Psoas muscle (tissue), 8 donors: ENCODE measurements around the gene RANBP10. TPM values are rescaled to one million over a fixed set of nuclear protein-coding genes. Genes with fewer than 3 reads are reported as not detected.

Experiments used
- ATAC-seq, 4 donors: fragments of 200-7000 bp; cut with Tn5 transposase; one replicate each; pipeline ENCODE4 v1.9.1; 2020; ENCODE audit warnings: moderate library complexity in 3 of 4, mild to moderate bottlenecking in 2 of 4
- DNase-seq, 2 donors: peaks; one replicate each; pipeline ENCODE4 v3.0.0-alpha.2; 2020
- H3K27ac ChIP-seq: fragments of 200-600 bp; one replicate; pipeline ENCODE4 v1.8.0; 2022
- H3K27me3 ChIP-seq, 3 donors: fragments of 200-600 bp in 1 of 3; one replicate each; pipeline versions ENCODE4 v1.6.1 to v1.8.0; 2013 to 2022; ENCODE audit warnings: low read length in 2 of 3, mild to moderate bottlenecking in 2 of 3, moderate library complexity in 1 of 3; ENCODE audit not compliant: insufficient read depth in 3 of 3
- H3K36me3 ChIP-seq, 2 donors: fragments of 200-600 bp in 1 of 2; one replicate each; pipeline versions ENCODE4 v1.6.1 to v1.8.0; 2013 to 2022; ENCODE audit warnings: low read depth in 1 of 2, mild to moderate bottlenecking in 1 of 2, moderate library complexity in 1 of 2; ENCODE audit not compliant: insufficient read depth in 1 of 2
- H3K4me1 ChIP-seq: fragments of 200-600 bp; one replicate; pipeline ENCODE4 v1.8.0; 2022
- H3K4me3 ChIP-seq: fragments of 200-600 bp; one replicate; pipeline ENCODE4 v1.8.0; 2022; ENCODE audit warnings: mild to moderate bottlenecking
- H3K9me3 ChIP-seq: fragments of 200-600 bp; one replicate; pipeline ENCODE4 v1.8.0; 2022
- WGBS, 3 donors: extraction: QIAGEN DNeasy Blood & Tissue Kit; methylation state at CpG; one replicate each; pipeline versions ENCODE4 v1.1.6 to v1.1.7; 2013; 5-methylcytosine and 5-hydroxymethylcytosine counted together
- intact Hi-C, 2 donors: fragments of 100-400 bp; cut with DNase I; formaldehyde crosslinking; loops; one replicate each; pipeline versions ENCODE4 v1.11.0 to v1.14.2; 2022
- polyA plus RNA-seq, 3 donors: library from polyadenylated mRNA; stranded (reverse); fragments of 200-250 nt; gene quantifications; one replicate each; pipeline ENCODE4 v1.2.3, GENCODE V29; 2013
- total RNA-seq, 4 donors: library from RNA; stranded (reverse); fragmentation: NEBNext Ultra II Directional in 2 of 4; extraction: Animal tissue kit (Norgen Biotek cat#: 25700) in 2 of 4; gene quantifications; one replicate each; pipeline versions ENCODE4 v1.2.1 to v1.2.4, GENCODE V29; 2021 to 2023
- TF ChIP-seq, protein P1 (sequence below): fragments of 200-600 bp; IDR thresholded peaks from one replicate; pipeline ENCODE4 v1.8.0; 2022; ENCODE audit warnings: antibody characterized with exemption
- donor health status: healthy with polysubstance abuse.
- donor health status: DM: no; HTN: no; CAD: no; lungs with moderate emphysema.
- donor health status: Bipolar disorder and iron deficiency.
- donor health status: healthy.
- donor health status: DM: yes; HTN: yes; CAD: no.
- donor health status: DM: no; HTN: no; CAD: no.
- donor health status: DM: no; HTN: no; CAD: no.
- donor health status: DM: yes; HTN: yes; CAD: no.

Gene RANBP10
- total and polyA plus RNA-seq, 7 donors = 9.1 to 27.9 (median 17.6) TPM

DNA sequence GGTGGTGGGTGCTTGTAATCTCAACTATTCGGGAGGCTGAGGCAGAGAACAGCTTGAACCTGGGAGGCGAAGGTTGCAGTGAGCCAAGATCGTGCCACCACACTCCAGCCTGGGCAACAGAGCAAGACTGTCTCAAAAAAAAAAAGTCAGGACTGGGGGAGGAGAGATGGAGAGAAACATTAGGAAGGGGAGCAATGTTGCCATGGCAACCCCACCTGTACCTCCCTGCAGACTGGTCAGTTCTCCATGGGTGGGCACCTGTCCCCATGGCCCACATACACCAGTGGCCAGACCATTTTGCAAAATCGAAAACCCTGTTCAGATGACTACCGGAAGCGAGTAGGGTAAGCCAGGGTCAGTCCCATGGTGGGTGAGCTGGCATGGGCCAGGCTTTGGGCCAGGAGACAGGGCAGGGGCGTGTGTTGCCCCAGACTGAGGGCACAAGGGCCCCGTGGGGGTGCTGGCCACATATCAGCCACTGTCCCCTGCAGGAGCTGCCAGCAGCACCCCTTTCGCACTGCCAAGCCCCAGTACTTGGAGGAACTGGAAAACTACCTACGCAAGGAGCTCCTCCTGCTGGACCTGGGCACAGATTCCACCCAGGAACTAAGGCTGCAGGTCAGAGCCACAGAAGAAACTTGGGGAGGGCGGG, 14.4 kb upstream of the RANBP10 start:
- Histone ChIP-seq H3K4me3 (no peak overlapping the region), H3K27ac (no peak overlapping the region), H3K4me1 (peaks cover 3% of the 10 kb centered on the region), H3K27me3 (no peaks in the 10 kb centered on the region), H3K9me3 (no peaks in the 10 kb centered on the region), H3K36me3 (no peaks in the 10 kb centered on the region)
- WGBS, 3 donors = 90 to 95% (median 93%) methylated on average over 11 of the region's 11 CpGs
- ATAC-seq = no peak
- DNase-seq = no peak
- intact Hi-C loops = no loop called here
- TF ChIP-seq, protein P1, sequence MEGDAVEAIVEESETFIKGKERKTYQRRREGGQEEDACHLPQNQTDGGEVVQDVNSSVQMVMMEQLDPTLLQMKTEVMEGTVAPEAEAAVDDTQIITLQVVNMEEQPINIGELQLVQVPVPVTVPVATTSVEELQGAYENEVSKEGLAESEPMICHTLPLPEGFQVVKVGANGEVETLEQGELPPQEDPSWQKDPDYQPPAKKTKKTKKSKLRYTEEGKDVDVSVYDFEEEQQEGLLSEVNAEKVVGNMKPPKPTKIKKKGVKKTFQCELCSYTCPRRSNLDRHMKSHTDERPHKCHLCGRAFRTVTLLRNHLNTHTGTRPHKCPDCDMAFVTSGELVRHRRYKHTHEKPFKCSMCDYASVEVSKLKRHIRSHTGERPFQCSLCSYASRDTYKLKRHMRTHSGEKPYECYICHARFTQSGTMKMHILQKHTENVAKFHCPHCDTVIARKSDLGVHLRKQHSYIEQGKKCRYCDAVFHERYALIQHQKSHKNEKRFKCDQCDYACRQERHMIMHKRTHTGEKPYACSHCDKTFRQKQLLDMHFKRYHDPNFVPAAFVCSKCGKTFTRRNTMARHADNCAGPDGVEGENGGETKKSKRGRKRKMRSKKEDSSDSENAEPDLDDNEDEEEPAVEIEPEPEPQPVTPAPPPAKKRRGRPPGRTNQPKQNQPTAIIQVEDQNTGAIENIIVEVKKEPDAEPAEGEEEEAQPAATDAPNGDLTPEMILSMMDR = no peak

DNA sequence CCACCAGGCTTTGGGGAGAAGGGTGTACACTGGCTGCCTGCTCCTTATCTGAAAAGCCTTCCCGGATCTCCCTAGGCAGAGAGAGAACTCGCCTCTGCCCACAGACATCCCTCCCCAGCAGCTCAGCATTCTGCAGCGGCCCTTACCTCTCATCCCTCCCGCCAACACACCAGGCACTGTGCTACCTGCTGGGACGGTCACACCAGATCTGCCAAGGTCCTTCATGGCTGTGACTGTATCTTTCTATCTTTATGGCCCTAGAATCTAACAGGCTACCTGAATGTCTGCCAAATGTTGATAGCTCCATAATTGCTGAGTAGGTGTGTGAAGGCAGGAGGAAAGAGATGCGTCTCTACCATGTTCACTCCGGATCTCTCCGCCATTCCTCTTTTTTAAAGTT, 8.2 kb upstream of the RANBP10 start:
- ATAC-seq = no peak
- Histone ChIP-seq H3K36me3 (no peaks in the 10 kb centered on the region), H3K9me3 (no peaks in the 10 kb centered on the region), H3K27me3 (no peaks in the 10 kb centered on the region), H3K27ac (no peak overlapping the region), H3K4me1 (peaks cover 3% of the 10 kb centered on the region), H3K4me3 (no peak overlapping the region)
- TF ChIP-seq, protein P1 = no peak
- intact Hi-C loops = loop anchor here in 1 of 2 donors (10.0 kb wide), 1 partner anchor 290 kb away; the partner anchor contains the start of gene RIPOR1
- DNase-seq = no peak
- whole genome bisulfite sequencing, 3 donors = 91% methylated on average over 8 of the region's 8 CpGs

DNA sequence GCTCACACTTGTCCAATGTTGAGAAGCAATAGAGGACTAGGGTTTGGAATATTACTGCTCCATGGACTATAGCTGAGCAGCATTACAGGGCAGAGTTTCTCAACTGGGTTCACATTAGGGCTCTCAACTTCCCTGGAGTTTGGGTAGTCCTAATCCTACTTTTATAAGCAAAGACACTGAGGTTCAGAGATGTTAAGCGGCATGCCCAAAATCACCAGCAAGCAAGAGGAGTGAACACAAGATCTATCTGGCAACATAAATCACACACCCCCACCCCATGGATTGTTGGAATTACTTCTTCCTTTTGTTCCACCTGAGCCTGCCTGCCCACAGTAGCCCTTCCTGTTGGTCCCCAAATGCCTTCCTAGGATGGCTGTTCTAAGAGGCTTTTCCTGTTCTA, 5.5 kb upstream of the RANBP10 start:
- no peak for DNase-seq
- Histone ChIP-seq H3K4me1 (peaks cover 9% of the 10 kb centered on the region), H3K27me3 (no peaks in the 10 kb centered on the region), H3K4me3 (no peak overlapping the region), H3K9me3 (no peaks in the 10 kb centered on the region), H3K27ac (no peak overlapping the region), H3K36me3 (no peaks in the 10 kb centered on the region)
- TF ChIP-seq, protein P1 = no peak
- WGBS, 3 donors = 88 to 100% (median 94%) methylated on average over 1 of the region's 1 CpG
- ATAC-seq = no peak
- intact Hi-C loops = loop anchor here in 1 of 2 donors (10.0 kb wide), 1 partner anchor 287 kb away; the partner anchor contains the start of gene RIPOR1

DNA sequence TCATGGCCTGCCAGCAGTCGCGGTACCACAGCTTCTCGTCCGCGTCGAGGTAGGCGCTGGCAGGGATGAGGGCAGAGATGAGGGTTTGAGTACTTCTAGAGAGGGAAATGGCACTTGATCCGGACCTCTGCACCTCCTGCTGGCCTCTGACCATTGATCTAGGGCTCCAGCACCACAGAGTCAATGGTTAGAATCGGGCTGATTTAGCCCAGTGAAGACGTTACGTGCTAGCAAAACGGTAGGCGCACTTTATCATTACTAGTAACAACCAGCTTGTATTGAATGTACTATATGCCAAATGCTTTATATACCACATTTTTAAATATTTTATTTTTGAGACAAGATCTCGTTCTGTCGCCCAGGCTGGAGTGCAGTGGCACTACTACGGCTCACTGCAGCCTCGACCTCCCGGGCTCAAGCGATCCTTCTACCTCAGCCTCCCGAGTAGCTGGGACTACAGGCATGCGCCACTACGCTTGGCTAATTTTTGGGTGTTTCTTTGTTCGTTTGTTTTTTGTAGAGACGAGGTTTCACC, 855 bp upstream of the RANBP10 start:
- no peak for DNase-seq
- 28 to 34% (median 29%) methylated on average over 24 of the region's 24 CpGs for WGBS, 3 donors
- no peak for ATAC-seq
- Histone ChIP-seq H3K9me3 (no peaks in the 10 kb centered on the region), H3K4me3 (peak overlapping the region; percentile 88), H3K4me1 (peaks cover 22% of the 10 kb centered on the region), H3K27me3 (no peaks in the 10 kb centered on the region), H3K27ac (peak overlapping the region; percentile 91), H3K36me3 (peaks cover 3 to 25% of the 10 kb centered on the region in 2 donors)
- TF ChIP-seq, protein P1 = no peak
- intact Hi-C loops = loop anchor here (5.0 kb wide), 1 partner anchor 135 kb away; no protein-coding TSS in a partner anchor
